Lower leg skin (tissue), 3 donors: ENCODE data around the gene AVP.

Source experiments
- POLR2A ChIP-seq, 2 donors: fragments of 450-650 bp; IDR thresholded peaks; one replicate each; pipeline ENCODE4 v1.6.1; 2016 to 2017; ENCODE audit warnings: antibody characterized with exemption in 2 of 2, mild to moderate bottlenecking in 1 of 2, moderate library complexity in 1 of 2
- TF ChIP-seq, protein P1 (sequence below), 3 donors: fragments of 450-650 bp; IDR thresholded peaks; one replicate each; pipeline ENCODE4 v1.5.1; 2016; ENCODE audit warnings: antibody characterized with exemption in 3 of 3, mild to moderate bottlenecking in 3 of 3, moderate library complexity in 2 of 3

DNA sequence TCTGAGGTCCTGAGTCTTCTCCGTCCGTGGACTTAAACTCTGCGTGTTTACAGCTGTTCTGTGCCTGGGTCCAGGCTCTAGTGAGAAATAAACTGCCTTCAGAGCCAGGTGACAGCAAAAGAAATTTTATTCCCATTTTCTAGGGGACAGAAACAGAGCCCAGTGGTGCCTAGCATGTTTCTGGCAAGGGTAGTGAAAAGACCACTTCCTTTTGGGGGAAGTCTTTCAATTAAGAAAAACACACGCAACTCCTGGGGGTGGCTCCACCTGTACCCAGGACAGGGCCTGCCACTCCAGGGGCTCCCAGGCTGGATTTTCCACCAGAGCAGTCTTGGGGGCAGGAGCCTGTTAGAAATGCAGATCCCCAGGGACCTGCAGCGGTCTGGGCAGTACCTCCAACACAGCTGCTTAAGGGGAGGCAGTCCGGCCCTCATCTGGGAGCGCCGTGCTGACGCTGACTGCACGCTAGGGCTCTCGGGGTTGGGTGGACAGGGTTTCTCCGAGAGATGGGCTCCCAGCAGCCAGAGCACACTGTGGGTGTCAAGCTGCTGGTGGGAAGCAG is 23.0 kb upstream of the AVP start:
- no peak for TF ChIP-seq POLR2A (IDR thresholded peaks at IDR 0.05)
- TF ChIP-seq, protein P1, sequence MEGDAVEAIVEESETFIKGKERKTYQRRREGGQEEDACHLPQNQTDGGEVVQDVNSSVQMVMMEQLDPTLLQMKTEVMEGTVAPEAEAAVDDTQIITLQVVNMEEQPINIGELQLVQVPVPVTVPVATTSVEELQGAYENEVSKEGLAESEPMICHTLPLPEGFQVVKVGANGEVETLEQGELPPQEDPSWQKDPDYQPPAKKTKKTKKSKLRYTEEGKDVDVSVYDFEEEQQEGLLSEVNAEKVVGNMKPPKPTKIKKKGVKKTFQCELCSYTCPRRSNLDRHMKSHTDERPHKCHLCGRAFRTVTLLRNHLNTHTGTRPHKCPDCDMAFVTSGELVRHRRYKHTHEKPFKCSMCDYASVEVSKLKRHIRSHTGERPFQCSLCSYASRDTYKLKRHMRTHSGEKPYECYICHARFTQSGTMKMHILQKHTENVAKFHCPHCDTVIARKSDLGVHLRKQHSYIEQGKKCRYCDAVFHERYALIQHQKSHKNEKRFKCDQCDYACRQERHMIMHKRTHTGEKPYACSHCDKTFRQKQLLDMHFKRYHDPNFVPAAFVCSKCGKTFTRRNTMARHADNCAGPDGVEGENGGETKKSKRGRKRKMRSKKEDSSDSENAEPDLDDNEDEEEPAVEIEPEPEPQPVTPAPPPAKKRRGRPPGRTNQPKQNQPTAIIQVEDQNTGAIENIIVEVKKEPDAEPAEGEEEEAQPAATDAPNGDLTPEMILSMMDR (IDR thresholded peaks at IDR 0.05), result no peak
